ENCODE data around the gene ZNF143.
"Not testable (repeated sequence)": the region's sequence is repeated elsewhere in the genome, so short reads cannot be mapped to it uniquely, and the experiment has no call there.

ZNF143 gene

DNA sequence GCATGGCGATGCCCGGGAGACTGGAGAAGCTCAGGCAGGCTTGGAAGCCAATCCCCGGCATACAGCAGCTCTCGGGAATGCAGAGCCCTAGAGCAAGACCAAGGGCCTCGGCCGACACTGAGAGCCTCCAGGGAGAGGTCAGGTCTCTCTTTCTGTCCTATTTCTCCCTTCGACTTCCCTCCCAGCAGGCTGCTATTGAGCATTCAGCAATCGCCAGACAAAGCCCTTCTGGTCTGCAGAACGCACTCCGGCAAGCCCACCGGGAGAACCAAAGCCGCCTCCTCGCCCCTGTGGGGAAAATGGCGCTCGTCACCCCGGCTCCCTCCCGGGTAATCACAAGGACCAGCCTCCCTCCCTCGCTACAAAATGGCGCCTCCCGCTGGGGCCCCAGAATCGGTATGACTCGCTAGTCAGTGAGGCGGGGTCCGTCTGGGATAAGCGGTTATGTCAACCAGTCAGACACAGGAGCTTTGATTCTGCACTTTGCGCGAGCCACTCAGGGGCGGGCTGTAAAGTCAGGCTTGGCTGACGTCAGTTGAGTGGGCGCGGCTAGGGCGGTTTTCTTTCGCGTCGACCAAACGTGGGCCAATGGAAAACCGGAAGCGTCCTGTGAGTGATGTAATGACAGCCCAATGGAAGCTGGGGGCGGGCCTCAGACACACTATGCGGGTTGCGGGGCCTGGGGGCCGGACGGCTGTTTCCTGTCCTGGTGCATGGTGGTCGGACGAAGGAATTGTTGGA is at the start of gene ZNF143:
Gene ZNF143, plus strand, starts transcription at position 691 of the 741 bp plus-strand sequence. CDS start 10,297 bp downstream, outside the sequence.
- peak; percentile 100 for DNase-seq (ENCODE audit: low read depth)

DNA sequence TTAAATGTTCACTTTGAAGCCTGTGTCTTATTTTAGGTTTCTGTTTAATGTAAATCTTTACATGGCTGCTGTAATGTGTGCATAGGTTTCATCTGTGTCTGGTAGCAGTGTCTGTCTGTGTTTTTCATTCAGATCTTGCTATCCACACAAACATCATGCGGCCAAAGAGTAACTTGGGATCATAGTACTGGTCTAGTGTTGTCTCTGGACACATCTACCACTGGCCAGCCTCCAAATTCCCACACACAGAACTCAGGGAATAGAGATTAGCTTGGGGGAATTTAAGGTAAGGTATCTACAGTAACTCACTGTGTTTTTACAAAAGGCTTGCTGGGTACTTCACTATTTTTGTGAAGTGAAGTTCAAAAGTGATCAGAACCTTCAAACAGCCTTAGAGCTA is 32.1 kb upstream of the ZNF143 start:
- no peak for DNase-seq (ENCODE audit: low read depth)

DNA sequence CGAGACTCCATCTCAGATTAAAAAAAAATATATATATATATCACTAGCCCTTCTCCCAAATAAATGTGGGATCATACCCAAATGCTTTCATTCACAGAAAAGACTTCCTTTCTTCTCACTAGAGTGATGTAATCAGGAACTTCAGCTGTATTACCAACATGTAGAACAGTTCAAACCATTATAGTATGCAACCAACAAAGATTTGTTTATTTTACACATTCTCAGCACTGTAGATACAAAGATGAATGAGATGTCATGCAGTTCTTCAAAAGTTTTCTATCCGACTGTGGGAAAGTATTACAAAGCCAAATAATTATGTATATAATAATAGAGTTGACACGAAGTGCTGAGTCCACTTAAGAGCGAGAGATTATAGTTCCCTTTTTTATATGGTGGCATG is 22.2 kb upstream of the ZNF143 start:
- no peak for DNase-seq (ENCODE audit: low read depth)

DNA sequence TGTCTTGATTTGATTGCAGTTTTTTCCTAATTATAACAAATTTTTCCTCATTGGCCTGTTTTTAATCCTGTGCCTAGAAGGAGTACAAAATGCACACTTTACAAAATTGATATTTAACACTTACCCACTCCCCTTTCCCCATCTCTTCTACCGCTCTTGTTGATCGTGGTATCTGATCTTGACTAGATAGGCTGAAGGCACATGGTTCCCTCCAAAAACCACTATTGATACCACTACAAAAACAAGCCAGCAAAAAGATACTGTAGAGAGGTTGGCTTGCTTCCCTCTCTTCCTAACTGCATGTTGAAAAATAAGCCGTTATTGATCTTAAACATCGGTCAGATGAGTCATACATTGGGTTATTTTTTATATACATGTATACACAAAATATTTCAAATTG is 14.6 kb upstream of the ZNF143 start:
- DNase-seq (ENCODE audit: low read depth), result no peak

DNA sequence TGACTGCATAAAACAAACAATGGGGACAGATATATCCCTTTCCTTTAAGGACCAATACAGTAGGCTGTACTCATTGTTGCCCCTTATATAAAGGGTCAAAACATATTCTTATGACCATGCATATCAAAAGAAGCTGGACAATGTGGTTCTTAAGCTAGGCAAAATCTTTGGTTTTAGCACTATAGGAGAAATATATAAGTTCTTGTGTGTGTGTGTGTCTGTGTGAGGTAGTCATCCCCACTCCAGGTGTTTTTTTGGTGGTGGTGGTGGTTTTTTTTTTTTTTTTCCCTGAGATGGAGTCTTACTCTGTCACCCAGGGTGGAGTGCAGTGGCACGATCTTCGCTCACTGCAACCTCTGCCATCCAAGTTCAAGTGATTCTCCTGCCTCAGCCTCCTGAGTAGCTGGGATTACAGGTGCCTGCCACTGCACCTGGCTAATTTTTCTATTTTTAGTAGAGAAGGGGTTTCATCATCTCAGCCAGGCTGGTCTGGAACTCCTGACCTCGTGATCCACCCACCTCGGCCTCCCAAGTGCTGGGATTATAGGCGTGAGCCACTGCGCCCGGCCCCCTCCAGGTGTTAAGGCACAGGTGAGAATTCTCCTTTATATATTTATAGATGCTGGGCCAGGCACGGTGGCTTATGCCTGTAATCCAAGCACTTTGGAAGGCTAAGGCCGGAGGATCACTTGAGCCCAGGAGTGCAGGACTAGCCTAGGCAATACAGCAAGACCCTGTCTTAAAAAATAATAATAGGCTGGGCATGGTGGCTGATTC is 12.0 kb upstream of the ZNF143 start:
- no peak for DNase-seq (ENCODE audit: low read depth)

DNA sequence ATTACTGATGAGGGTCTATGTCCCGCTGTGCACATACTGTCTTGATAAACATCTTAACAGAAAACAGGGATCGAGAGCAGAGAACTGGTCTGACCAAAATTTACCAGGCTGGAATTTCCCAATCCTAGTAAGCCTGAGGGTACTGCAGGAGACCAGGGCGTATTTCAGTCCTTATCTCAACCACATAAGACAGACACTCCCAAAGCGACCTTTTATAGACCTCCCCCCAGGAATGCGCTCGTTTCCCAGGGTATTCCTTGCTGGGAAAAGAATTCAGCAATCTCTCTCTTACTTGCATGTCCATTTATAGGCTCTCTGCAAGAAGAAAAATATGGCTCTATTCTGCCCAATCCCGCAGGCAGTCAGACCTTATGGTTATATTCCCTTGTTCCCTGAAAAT is 8.8 kb upstream of the ZNF143 start:
- not testable (repeated sequence) for DNase-seq (ENCODE audit: low read depth)

DNA sequence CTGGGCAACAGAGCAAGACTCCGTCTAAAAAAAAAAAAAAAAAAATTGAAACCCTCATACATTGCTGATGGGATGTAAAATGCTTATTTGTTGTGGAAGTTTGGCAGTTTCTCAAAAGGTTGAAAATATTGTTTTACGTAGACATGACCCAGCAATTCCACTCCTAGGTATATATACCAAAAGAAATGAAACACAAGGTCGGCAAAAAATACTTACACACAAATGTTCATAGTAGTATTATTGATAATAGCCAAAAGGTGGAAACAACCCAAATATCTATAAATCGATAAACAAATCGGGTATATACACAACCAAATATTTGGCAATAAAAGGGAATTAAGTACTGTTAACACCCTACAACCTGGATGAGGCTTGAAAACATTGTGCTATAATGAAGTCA is 5.1 kb upstream of the ZNF143 start:
- no peak for DNase-seq (ENCODE audit: low read depth)

DNA sequence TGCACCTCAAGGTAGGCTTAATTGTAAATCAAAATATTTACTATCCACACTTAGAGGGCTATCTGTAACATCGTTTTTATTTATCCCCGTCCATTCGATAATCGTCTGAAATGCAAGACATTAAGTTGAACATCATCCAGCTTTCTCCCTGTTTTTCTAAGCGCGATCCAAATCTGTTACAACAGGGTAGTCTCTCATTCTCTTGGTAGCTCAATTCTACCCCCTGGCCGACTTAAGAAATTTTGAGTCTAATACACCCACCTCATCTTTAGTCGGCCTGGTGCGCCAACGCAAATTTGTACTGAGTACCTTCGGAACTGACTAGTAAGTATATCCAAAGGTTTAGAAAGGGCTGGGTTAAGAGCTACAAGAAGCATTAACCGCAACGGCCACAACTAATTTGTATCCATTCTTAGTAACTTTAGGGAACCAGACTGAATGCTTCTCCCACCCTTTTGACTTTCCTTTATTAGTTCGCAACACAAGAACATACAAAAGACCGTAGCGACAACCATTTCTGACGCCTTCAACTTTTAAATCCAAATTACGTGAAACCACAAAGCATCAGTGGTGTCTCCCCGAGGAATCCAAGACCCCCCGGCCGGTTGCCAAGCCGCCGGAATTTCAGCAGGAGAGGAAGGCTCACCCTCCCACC is 1.0 kb upstream of the ZNF143 start:
- DNase-seq (ENCODE audit: low read depth), result peak; percentile 47

DNA sequence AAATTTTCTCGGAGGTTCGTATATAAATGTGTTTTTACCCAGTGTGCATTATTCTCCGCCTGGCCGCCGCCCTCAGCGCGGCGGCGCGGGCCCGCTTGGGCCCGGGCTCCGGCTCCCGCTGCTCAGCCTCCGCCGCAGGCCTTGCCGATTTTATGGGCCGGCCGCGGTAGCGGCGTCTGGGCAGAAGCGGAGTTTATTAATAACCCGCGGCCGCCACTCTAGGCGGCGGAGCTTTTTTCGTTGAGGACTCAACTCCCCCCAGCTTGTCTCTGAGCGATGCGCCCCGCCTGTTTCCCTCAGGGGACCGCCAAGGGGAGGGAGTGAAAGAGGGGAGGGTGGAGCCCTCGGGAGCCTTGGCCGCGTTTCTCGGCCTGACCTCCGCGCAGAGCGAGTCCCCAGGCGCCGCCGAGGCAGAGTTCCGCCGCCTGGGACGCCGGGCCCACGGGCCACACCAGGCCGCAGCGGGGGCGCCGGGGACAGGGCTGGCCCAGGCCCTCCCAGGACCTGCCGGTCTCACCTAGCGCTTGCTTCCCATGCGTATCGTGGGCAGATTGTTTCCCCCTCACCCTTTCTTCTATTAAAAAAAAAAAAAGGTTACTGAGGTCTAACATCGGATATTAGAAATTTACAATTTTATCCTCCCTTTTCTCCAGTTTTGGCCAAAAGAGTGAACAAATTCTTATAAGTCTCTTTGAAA is 399 bp downstream of the ZNF143 start:
- DNase-seq (ENCODE audit: low read depth), result peak; percentile 60

DNA sequence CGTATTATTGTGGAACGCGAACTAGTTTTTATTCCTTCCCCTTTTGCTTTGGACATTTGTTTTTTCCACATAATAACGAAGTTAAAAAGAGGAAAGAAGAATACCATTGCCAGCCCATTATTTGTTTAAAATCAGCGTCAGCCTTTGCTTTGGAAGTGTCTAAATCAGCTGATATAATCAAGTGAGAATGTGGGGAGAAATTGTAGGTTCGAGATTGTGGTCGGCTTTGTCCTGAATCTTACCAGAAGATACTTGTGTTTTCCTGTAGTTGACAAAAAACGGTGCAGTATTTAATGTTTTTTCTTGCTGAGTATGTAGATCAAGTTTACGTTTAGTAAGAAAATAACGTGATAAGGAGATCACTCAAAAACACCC is 935 bp downstream of the ZNF143 start:
- no peak for DNase-seq (ENCODE audit: low read depth)

DNA sequence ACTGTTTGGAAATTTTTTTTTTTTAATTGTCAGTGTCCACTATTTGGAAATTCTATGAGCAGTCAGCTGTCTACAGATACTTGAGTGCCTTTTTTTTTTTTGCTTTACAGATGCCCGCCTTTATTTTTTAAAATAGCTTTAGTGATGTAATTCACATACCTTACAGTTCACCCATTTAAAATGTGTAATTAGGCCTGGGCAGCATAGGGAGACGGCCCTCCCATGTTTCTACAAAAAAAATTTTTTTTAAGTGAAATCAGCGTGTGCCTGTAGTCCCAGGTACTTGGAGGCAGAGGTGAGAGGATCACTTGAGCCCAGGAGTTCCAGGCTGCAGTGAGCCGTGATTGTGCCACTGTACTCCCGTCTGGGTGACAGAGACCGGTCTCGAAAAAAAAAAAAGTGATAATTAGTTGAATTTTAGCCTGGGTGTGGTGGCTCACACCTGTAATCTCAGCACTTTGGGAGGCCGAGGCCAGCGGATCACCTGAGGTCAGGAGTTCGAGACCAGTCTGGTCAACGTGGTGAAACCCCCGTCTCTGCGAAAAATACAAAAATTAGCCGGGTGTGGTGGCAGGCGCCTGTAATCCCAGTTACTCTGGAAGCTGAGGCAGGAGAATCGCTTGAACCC is 1.5 kb downstream of the ZNF143 start:
- DNase-seq (ENCODE audit: low read depth), result no peak

DNA sequence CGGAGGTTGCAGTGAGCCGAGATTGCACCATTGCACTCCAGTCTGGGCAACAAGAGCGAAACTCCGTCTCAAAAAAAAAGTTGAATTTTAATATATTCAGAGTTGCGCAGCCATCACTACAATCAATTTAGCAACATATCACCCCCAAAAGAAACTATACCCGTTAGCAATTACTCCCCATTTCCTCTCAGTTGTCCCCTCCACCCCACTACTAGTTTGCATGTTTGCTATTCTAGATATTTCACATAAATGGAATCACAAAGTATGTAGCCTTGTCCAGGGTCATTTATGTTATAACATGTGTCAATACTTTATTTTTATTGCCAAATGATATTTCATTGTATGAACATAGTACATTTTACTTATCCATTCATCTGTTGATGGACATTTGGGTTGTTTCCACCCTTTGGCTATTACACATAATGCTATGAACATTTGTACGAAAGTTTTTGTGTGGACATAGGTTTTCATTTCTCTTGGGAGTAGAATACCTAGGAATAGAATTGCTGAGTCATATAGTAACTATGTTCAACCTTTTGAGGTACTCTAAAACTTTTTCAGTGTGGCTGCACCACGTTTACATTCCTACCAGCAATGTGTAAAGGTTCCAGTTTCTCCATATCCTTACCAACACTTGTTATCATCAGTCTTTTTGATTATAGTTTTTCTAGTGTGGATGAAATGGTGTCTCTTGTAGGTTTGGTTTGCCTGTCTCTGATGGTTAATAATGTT is 2.2 kb downstream of the ZNF143 start:
- DNase-seq (ENCODE audit: low read depth), result no peak

DNA sequence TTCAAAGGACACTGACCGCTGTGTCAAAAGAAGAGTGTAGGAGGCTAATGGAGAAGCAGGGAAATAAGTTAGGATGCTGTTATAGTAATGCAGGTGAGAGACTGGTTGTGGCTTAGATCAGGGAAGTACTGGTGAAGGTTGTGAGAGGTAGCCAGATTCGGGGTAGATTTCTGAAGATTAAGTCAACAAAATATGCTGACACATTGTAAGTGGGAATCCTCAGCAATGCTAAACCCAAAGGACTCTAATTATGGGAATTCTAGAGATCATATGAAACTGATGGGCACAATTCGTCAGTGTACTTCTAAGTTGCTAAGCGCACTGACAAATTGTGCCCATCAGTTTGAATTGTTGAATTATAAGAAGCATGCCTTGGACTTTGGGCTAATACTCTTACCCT is 10.0 kb downstream of the ZNF143 start:
- DNase-seq (ENCODE audit: low read depth), result no peak

DNA sequence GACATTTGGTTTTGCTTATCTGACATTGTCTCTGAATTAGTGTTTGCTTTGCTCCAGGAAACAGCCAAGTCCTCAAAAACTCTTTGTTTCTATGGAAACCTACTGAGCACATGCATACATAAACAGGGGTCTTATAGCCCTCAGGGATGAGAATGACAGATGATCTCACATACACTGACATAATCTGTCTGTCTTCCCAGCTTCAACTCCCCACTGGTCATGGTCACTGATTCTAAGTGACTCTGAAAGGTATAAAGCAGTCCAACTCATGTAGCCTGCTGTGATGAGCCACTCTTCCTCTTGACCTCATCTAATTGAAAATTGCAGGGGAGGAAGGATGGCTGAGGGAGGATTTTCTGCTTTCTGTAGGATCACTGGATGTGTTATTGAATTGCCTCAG is 12.6 kb downstream of the ZNF143 start:
- no peak for DNase-seq (ENCODE audit: low read depth)

DNA sequence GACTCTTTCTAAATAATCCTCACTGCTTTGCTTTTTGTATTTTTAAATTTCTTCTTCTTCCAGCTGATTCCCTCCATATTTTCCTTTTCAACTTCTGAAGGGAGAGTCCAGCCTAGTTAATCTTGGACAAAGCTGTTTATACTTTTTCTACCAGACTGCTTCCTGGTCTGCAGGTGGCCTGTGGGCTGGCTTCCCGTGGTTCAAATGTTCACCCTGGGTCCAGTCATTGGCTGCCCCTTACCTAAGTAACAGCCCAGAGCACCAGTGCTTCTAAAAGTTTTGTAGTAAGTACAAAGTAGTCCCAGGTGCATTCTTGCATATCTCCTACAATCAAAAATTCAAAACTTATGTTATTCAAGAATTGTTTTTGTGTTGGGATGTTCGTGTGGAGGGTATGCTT is 19.1 kb downstream of the ZNF143 start:
- no peak for DNase-seq (ENCODE audit: low read depth)

DNA sequence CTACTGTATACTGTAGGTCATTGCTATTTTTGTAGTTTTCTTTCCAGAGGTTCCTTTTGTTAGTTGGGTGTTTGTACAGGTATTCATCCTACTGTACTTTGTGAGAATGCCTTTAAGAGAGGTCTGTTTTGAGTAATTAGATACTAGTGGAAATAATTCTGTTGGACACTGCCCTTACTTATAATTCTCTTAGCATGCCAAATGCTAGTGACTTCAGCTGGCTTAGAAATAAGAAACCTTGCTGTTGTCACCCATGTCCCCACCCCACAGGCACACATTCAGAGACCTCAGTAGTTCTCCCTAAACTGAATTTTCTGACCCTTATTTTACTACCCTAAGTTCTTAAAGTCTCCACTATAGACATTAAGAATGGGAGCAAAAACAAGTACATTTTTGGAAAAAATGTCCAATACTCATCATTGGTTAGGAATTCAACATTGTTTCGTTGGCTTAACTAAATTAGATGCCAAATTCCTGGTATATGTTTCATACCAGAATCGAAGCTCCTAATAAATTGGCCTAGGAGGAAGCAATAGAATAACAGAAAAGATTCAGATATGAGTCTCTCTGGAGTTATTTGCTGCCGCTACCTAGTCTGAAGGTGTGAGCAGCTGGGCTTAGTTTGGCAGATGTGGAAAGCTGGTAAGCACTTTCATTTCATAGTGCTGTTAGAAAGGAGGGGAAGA is 28.4 kb downstream of the ZNF143 start:
- DNase-seq (ENCODE audit: low read depth), result no peak

DNA sequence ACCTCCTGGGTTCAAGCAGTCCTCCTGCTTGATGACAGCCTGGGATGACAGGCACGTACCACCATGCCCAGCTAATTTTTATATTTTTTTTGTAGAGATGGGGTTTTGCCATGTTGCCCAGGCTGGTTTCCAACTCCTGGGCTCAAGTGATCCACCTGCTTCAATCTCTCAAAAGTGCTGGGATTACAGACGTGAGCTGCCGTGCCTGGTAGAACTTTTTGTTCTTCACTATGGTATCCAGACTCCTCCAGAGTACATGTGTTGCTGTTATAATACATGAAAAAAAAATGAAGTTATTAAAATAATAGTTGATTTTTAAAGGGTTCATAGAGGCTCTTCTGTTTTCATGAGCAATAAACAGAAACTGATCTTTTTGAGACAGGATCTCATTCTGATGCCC is 29.6 kb downstream of the ZNF143 start:
- no peak for DNase-seq (ENCODE audit: low read depth)

DNA sequence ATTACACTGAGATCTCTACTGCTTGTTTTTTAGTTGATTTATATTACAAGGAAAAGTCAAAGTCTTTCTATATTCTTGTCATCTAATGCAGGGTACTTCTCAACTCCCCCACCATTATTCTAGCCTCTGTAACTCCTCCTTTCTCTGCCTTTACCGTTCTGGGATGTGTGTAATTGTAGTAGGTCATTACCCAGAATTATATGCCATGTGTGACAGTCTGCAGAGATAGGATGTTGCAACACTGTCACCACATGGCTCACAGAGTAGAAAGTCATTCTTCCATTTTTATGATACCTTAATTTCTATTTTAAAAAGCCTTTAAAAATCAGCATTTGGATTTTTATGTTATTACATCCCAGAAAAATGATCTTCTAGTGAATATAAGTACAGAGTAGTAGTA is 32.7 kb downstream of the ZNF143 start:
- DNase-seq (ENCODE audit: low read depth), result no peak

DNA sequence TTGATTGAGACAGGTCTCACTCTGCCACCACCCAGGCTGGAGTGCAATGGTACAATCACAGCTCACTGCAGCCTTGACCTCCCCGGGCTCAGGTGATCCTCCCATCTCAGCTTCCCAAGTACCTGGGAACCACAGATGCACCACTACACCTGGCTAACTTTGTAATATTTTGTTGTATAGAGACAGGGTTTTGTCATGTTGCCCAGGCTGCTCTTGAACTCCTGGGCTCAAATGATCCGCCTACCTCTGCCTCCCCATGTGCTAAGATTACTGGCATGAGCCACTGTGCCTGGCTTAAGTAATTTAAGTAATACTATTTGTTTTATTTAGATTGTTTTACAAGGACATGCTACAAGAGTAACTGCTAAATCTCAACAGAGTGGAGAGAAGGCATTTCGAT is 33.5 kb downstream of the ZNF143 start:
- DNase-seq (ENCODE audit: low read depth), result no peak

DNA sequence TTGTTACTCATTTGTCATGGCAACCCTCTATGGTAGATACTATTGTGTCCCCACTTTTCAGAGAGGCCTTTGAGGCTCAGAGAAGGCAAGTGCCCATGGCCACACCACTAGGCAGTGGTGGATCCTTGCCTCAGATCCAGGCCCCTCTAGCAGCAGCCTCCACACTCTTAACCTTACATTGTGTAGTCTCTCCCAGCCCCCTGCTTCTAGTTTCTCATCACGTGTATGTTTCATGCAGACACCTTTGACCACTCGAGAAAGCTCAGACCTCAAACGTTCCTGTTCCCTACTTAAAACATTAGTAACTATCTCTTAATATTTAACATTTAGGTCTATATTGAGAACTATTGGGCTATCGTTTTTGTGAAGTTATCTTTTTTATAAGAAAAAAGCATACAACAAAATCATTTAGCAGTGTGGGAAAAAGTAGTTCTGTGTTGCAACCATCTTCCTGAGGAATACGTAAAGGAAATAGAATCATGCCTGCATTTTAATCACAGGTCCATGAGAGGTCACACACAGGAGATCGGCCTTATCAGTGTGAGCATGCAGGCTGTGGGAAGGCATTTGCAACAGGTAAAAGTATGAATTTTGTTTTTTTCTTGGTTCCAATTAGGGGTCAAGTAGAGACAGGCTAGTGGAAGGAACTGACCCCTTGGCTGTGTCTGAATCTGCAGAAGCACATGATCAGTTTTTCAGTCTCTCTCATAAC is 35.1 kb downstream of the ZNF143 start:
- no peak for DNase-seq (ENCODE audit: low read depth)

All from stimulated activated CD4-positive, alpha-beta T cell treated with anti-CD3 and anti-CD28 coated beads, Interleukin-2, amount 100 ng/mL, for 4 hours (primary cell).